Fibroblast of villous mesenchyme (primary cell): ENCODE data around the gene KRT81. TPM values are rescaled to one million over a fixed set of nuclear protein-coding genes. Genes with fewer than 3 reads are reported as not detected.

ENCODE experiments used
- DNase-seq: peaks from one replicate; pipeline ENCODE4 v3.0.0-alpha.2; 2010; ENCODE audit warnings: low read depth
- H3K4me3 ChIP-seq: 2 replicates; pipeline ENCODE4 v1.5.1; 2011; ENCODE audit warnings: low read depth, mild to moderate bottlenecking, low read length
- CTCF ChIP-seq: IDR thresholded peaks from 2 replicates; pipeline ENCODE4 v1.5.1; 2012; ENCODE audit warnings: low read depth, mild to moderate bottlenecking, low read length; ENCODE audit not compliant: insufficient read depth
- total RNA-seq: library from RNA; depleted of rRNA; stranded (reverse); fragments of >200 nt; gene quantifications from 2 replicates; pipeline ENCODE4 v1.2.3, GENCODE V29; 2012

The KRT81 gene
- total RNA-seq, 1 donor, result not detected

- DNase-seq, result no peak
- TF ChIP-seq CTCF, result no peak
- no peak overlapping the region for H3K4me3 ChIP-seq
Measured at GRCh38 chr12:52324153-52324444, 32.8 kb upstream of the KRT81 start.

- no peak for TF ChIP-seq CTCF
- H3K4me3 ChIP-seq, result no peak overlapping the region
- DNase-seq, result no peak
Measured at GRCh38 chr12:52323416-52324152, 32.2 kb upstream of the KRT81 start.

GRCh38 chr12:52323001-52323400 lies 31.7 kb upstream of the KRT81 start:
- no peak overlapping the region for H3K4me3 ChIP-seq
- no peak for DNase-seq
- TF ChIP-seq CTCF, result no peak

- TF ChIP-seq CTCF, result no peak
- H3K4me3 ChIP-seq, result no peak overlapping the region
- no peak for DNase-seq
Measured at GRCh38 chr12:52322069-52322468, 30.7 kb upstream of the KRT81 start.

GRCh38 chr12:52321418-52321817 lies 30.1 kb upstream of the KRT81 start:
- no peak overlapping the region for H3K4me3 ChIP-seq
- DNase-seq, result no peak
- no peak for TF ChIP-seq CTCF

GRCh38 chr12:52320784-52321400 lies 29.6 kb upstream of the KRT81 start, which contains the start of gene KRT83:
Gene KRT83 (minus strand): TSS chr12:52321398. CDS start chr12:52321335, 63 bp downstream.
- TF ChIP-seq CTCF, result no peak
- no peak for DNase-seq
- no peak within 1 kb of the TSS for H3K4me3 ChIP-seq
